Adrenal gland (tissue), 12 donors: ENCODE data around the gene DOCK10. TPM values are rescaled to one million over a fixed set of nuclear protein-coding genes. Genes with fewer than 3 reads are reported as not detected.

Experiments used
- DNase-seq, 7 donors: peaks; one replicate each; pipeline ENCODE4 v3.0.0-alpha.2; 2019 to 2020
- H3K27ac ChIP-seq, 5 donors: fragments of 200-600 bp; sonication (generic) in 4 of 5; 1 replicate in 3 of 5; 2 replicates in 2 of 5; pipeline versions ENCODE4 v1.5.1 to v1.8.0; 2016 to 2020; ENCODE audit warnings: mild to moderate bottlenecking in 1 of 5
- H3K27me3 ChIP-seq: fragments of 200-600 bp; 2 replicates; pipeline ENCODE4 v1.8.0; 2021
- H3K36me3 ChIP-seq, 2 donors: fragments of 200-600 bp; replicated peaks in 1 of 2; 1 replicate in 1 of 2; 2 replicates in 1 of 2; pipeline versions ENCODE4 v1.5.1 to v1.8.0; 2018 to 2022
- H3K4me1 ChIP-seq, 2 donors: fragments of 200-600 bp; replicated peaks in 1 of 2; 1 replicate in 1 of 2; 2 replicates in 1 of 2; pipeline versions ENCODE4 v1.5.1 to v1.8.0; 2018 to 2021
- H3K4me3 ChIP-seq, 4 donors: fragments of 200-600 bp; sonication (generic) in 3 of 4; one replicate each; pipeline ENCODE4 v1.5.1; 2016 to 2018
- H3K9me3 ChIP-seq, 3 donors: fragments of 200-600 bp; sonication (generic) in 1 of 3; replicated peaks in 1 of 3; 1 replicate in 2 of 3; 2 replicates in 1 of 3; pipeline versions ENCODE4 v1.5.1 to v1.8.0; 2016 to 2021
- CTCF ChIP-seq, 6 experiments: fragments of 450-650 bp in 4 of 6; fragments of 200-600 bp in 2 of 6; sonication (generic) in 1 of 6; IDR thresholded peaks; 1 replicate in 5 of 6; 2 replicates in 1 of 6; pipeline versions ENCODE4 v1.5.1 to v1.8.0; 2016 to 2021; ENCODE audit warnings: antibody characterized with exemption in 6 of 6, mild to moderate bottlenecking in 2 of 6, moderate library complexity in 1 of 6
- POLR2A ChIP-seq, 2 donors: fragments of 450-650 bp; IDR thresholded peaks; one replicate each; pipeline ENCODE4 v1.6.1; 2017; ENCODE audit warnings: antibody characterized with exemption in 2 of 2, mild to moderate bottlenecking in 2 of 2, moderate library complexity in 1 of 2
- WGBS, 4 donors: extraction: QIAGEN DNeasy Blood & Tissue Kit in 2 of 4; methylation state at CpG; one replicate each; pipeline versions ENCODE4 v1.1.5 to v1.1.7; 2013 to 2017; 5-methylcytosine and 5-hydroxymethylcytosine counted together
- intact Hi-C, 2 donors: fragments of 100-400 bp; cut with DNase I; formaldehyde crosslinking; loops; one replicate each; pipeline versions ENCODE4 v1.14.1 to v1.15.0; 2022 to 2023
- polyA plus RNA-seq, 3 donors: library from polyadenylated mRNA; stranded (reverse); fragments of 200-250 nt in 2 of 3; fragments of 350-450 nt in 1 of 3; fragmentation: Illumina TruSeq in 1 of 3; extraction: RNeasy Lipid Tissue Mini Kit (QIAGEN cat#74804) in 1 of 3; gene quantifications; one replicate each; pipeline ENCODE4 v1.2.3, GENCODE V29; 2013 to 2014
- total RNA-seq, 9 donors: library from RNA; depleted of rRNA in 4 of 9; stranded (reverse); fragments of >200 nt in 4 of 9; fragments of 120-200 nt in 1 of 9; fragmentation: NEBNext Ultra II Directional in 1 of 9; extraction: Animal tissue kit (Norgen Biotek cat#: 25700) in 1 of 9; gene quantifications; one replicate each; pipeline versions ENCODE4 v1.1.0 to v1.2.4, GENCODE V29; 2013 to 2023
- donor health status: healthy with polysubstance abuse.
- donor health status: Bipolar disorder and iron deficiency.
- donor health status: DM: yes; HTN: yes; CAD: no.
- donor health status: DM: no; HTN: no; CAD: no.
- donor health status: DM: no; HTN: no; CAD: no.
- donor health status: DM: yes; HTN: yes; CAD: no.

DOCK10 gene
- total and polyA plus RNA-seq, 12 donors, result 6.2 to 40.8 (median 20.0) TPM

GRCh38 chr2:224885836-224886547 lies 156.3 kb downstream of the DOCK10 start:
- Histone ChIP-seq H3K36me3 (no peaks in the 10 kb centered on the region), H3K9me3 (no peaks in the 10 kb centered on the region), H3K27me3 (no peaks in the 10 kb centered on the region), H3K27ac (no peak overlapping the region), H3K4me1 (peaks cover 0 to 17% of the 10 kb centered on the region in 2 donors), H3K4me3 (no peak overlapping the region)
- no peak for TF ChIP-seq CTCF (IDR thresholded peaks at IDR 0.05)
- TF ChIP-seq POLR2A (IDR thresholded peaks at IDR 0.05), result no peak
- intact Hi-C loops, result no loop called here
- no peak for DNase-seq
- WGBS, 4 donors, result 60 to 76% (median 69%) methylated on average over 9 of the region's 9 CpGs

- TF ChIP-seq POLR2A (IDR thresholded peaks at IDR 0.05) (no peak), CTCF (IDR thresholded peaks at IDR 0.05) (no peak)
- Histone ChIP-seq H3K27ac (no peak overlapping the region), H3K9me3 (no peaks in the 10 kb centered on the region), H3K4me3 (no peak overlapping the region), H3K4me1 (peaks cover 0 to 17% of the 10 kb centered on the region in 2 donors), H3K36me3 (no peaks in the 10 kb centered on the region), H3K27me3 (no peaks in the 10 kb centered on the region)
- DNase-seq, result no peak
- WGBS, 4 donors, result 97 to 100% (median 100%) methylated on average over 1 of the region's 1 CpG
- intact Hi-C loops, result no loop called here
Measured at GRCh38 chr2:224885291-224885690, 157.0 kb downstream of the DOCK10 start.

GRCh38 chr2:224884188-224884587 lies 158.1 kb downstream of the DOCK10 start:
- Histone ChIP-seq H3K36me3 (no peaks in the 10 kb centered on the region), H3K4me3 (no peak overlapping the region), H3K9me3 (peaks cover 0 to 4% (median 0%) of the 10 kb centered on the region in 3 donors), H3K4me1 (peaks cover 0 to 17% of the 10 kb centered on the region in 2 donors), H3K27ac (peak overlapping the region in 1 of 5 donors; percentile 35), H3K27me3 (no peaks in the 10 kb centered on the region)
- intact Hi-C loops, result no loop called here
- peak in 3 of 7 donors; percentile 25 to 49 (median 40) for DNase-seq
- TF ChIP-seq POLR2A (IDR thresholded peaks at IDR 0.05) (no peak), CTCF (IDR thresholded peaks at IDR 0.05) (no peak)
- 32 to 51% (median 41%) methylated on average over 4 of the region's 4 CpGs for WGBS, 4 donors

GRCh38 chr2:224883700-224884099 lies 158.6 kb downstream of the DOCK10 start:
- intact Hi-C loops, result no loop called here
- H3K4me3 ChIP-seq, result no peak overlapping the region
- no peak for TF ChIP-seq POLR2A (IDR thresholded peaks at IDR 0.05)
- H3K27me3 ChIP-seq, result no peaks in the 10 kb centered on the region
- peaks cover 0 to 17% of the 10 kb centered on the region in 2 donors for H3K4me1 ChIP-seq
- no peak for DNase-seq
- H3K36me3 ChIP-seq, result no peaks in the 10 kb centered on the region
- H3K9me3 ChIP-seq, result peaks cover 0 to 4% (median 0%) of the 10 kb centered on the region in 3 donors
- H3K27ac ChIP-seq, result no peak overlapping the region
- 61 to 80% (median 78%) methylated on average over 1 of the region's 1 CpG for WGBS, 4 donors

- H3K9me3 ChIP-seq, result peaks cover 0 to 4% (median 0%) of the 10 kb centered on the region in 3 donors
- peaks cover 0 to 17% of the 10 kb centered on the region in 2 donors for H3K4me1 ChIP-seq
- H3K36me3 ChIP-seq, result no peaks in the 10 kb centered on the region
- peak overlapping the region in 1 of 5 donors; percentile 44 for H3K27ac ChIP-seq
- 95 to 99% (median 95%) methylated on average over 6 of the region's 6 CpGs for WGBS, 4 donors
- TF ChIP-seq POLR2A (IDR thresholded peaks at IDR 0.05), result no peak
- TF ChIP-seq CTCF (IDR thresholded peaks at IDR 0.05), result no peak
- no peak for DNase-seq
- intact Hi-C loops, result no loop called here
- no peaks in the 10 kb centered on the region for H3K27me3 ChIP-seq
- no peak overlapping the region for H3K4me3 ChIP-seq
Measured at GRCh38 chr2:224883172-224883516, 159.1 kb downstream of the DOCK10 start.
